Prostate gland (tissue), 2 donors: ENCODE results near the gene UVRAG. TPM values are rescaled to one million over a fixed set of nuclear protein-coding genes. Genes with fewer than 3 reads are reported as not detected.

Experiments used
- DNase-seq: peaks from one replicate; pipeline ENCODE4 v3.0.0-alpha.2; 2019; ENCODE audit warnings: low spot score
- H3K27ac ChIP-seq, 2 donors: fragments of 200-600 bp; sonication (generic); 2 replicates each; pipeline ENCODE4 v1.5.1; 2017 to 2019
- H3K27me3 ChIP-seq: fragments of 200-600 bp; sonication (generic); replicated peaks from 2 replicates; pipeline ENCODE4 v1.5.1; 2019; ENCODE audit not compliant: insufficient read depth
- H3K36me3 ChIP-seq, 2 donors: fragments of 200-600 bp; sonication (generic); 1 replicate in 1 of 2; 2 replicates in 1 of 2; pipeline versions ENCODE4 v1.5.1 to v1.8.1; 2017 to 2019
- H3K4me1 ChIP-seq: fragments of 200-600 bp; sonication (generic); replicated peaks from 2 replicates; pipeline ENCODE4 v1.5.1; 2019
- H3K4me3 ChIP-seq, 2 donors: fragments of 200-600 bp; sonication (generic); 2 replicates each; pipeline ENCODE4 v1.5.1; 2017 to 2019
- H3K9me3 ChIP-seq: fragments of 200-600 bp; sonication (generic); 2 replicates; pipeline ENCODE4 v1.5.1; 2017
- POLR2A ChIP-seq: fragments of 450-650 bp; IDR thresholded peaks from one replicate; pipeline ENCODE4 v1.6.1; 2016; ENCODE audit warnings: antibody characterized with exemption, mild to moderate bottlenecking
- POLR2AphosphoS5 ChIP-seq: sonication (generic); formaldehyde crosslinking; IDR thresholded peaks from one replicate; pipeline ENCODE4 v1.6.1; 2017; ENCODE audit warnings: antibody characterized with exemption
- WGBS: methylation state at CpG from one replicate; pipeline ENCODE4 v1.1.5; 2018; 5-methylcytosine and 5-hydroxymethylcytosine counted together
- intact Hi-C: fragments of 100-400 bp; cut with DNase I; formaldehyde crosslinking; loops from one replicate; pipeline ENCODE4 v1.14.2; 2022
- total RNA-seq, 2 donors: library from RNA; depleted of rRNA; stranded (reverse); fragments of >200 nt; gene quantifications; one replicate each; pipeline ENCODE4 v1.1.0, GENCODE V29; 2016
- TF ChIP-seq, protein P1 (sequence below), 4 experiments: fragments of 200-600 bp in 2 of 4; fragments of 450-650 bp in 2 of 4; sonication (generic) in 2 of 4; IDR thresholded peaks; 1 replicate in 3 of 4; 2 replicates in 1 of 4; pipeline ENCODE4 v1.5.1; 2016 to 2019; ENCODE audit warnings: antibody characterized with exemption in 4 of 4, mild to moderate bottlenecking in 2 of 4, moderate library complexity in 2 of 4

UVRAG gene
- total RNA-seq, 2 donors from 2014 or later, result 13.9 to 25.2 TPM

DNA sequence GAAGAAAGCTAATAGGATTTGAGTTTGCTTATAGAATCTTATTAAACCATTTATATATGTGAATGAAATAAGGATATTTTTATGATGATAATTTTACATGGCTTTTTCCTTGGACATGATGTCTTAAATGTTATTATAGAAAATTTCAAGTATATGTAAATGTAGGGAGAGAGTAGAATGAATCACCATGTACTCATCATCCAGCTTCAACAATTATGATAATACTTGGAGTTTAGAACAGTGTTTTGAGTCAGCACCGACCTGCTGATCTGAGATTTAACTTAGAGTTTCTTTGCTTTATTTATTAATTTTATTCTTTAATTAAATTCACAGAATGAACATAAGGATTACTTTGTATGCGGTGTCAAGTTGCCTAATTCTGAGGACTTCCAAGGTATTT is 193.5 kb downstream of the UVRAG start:
- Histone ChIP-seq H3K27me3 (no peaks in the 10 kb centered on the region), H3K27ac (no peak overlapping the region), H3K4me3 (no peak overlapping the region), H3K36me3 (no peaks in the 10 kb centered on the region), H3K4me1 (no peaks in the 10 kb centered on the region), H3K9me3 (no peaks in the 10 kb centered on the region)
- TF ChIP-seq, protein P1, sequence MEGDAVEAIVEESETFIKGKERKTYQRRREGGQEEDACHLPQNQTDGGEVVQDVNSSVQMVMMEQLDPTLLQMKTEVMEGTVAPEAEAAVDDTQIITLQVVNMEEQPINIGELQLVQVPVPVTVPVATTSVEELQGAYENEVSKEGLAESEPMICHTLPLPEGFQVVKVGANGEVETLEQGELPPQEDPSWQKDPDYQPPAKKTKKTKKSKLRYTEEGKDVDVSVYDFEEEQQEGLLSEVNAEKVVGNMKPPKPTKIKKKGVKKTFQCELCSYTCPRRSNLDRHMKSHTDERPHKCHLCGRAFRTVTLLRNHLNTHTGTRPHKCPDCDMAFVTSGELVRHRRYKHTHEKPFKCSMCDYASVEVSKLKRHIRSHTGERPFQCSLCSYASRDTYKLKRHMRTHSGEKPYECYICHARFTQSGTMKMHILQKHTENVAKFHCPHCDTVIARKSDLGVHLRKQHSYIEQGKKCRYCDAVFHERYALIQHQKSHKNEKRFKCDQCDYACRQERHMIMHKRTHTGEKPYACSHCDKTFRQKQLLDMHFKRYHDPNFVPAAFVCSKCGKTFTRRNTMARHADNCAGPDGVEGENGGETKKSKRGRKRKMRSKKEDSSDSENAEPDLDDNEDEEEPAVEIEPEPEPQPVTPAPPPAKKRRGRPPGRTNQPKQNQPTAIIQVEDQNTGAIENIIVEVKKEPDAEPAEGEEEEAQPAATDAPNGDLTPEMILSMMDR (IDR thresholded peaks at IDR 0.05), result no peak
- no peak for TF ChIP-seq POLR2AphosphoS5
- TF ChIP-seq POLR2A, result no peak
- no peak for DNase-seq
- intact Hi-C loops, result no loop called here
- 96% methylated on average over 2 of the region's 2 CpGs for WGBS

DNA sequence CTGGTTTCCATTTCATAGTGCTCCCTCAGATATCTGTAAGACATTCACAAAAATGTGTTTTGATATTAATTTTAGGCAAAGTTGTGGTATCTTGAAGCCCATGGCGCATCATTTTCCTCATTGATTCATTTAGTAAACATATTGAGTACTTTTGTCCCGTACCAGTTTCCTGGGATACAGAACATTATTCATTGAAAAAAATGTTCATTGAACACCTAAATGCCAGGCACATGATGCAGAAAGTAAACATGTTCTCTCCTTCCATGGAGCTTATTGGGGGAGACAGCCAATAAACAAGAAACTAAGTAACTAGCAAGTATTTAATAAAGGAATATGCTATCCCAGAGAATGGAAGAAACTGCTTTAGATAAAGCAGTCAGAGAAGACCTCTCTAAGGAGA is 195.0 kb downstream of the UVRAG start:
- Histone ChIP-seq H3K4me1 (no peaks in the 10 kb centered on the region), H3K36me3 (no peaks in the 10 kb centered on the region), H3K9me3 (no peaks in the 10 kb centered on the region), H3K27me3 (no peaks in the 10 kb centered on the region), H3K27ac (no peak overlapping the region), H3K4me3 (no peak overlapping the region)
- WGBS, result 92% methylated on average over 2 of the region's 2 CpGs
- intact Hi-C loops, result no loop called here
- TF ChIP-seq POLR2AphosphoS5 (no peak), POLR2A (no peak)
- TF ChIP-seq, protein P1 (IDR thresholded peaks at IDR 0.05), result no peak
- DNase-seq, result no peak

DNA sequence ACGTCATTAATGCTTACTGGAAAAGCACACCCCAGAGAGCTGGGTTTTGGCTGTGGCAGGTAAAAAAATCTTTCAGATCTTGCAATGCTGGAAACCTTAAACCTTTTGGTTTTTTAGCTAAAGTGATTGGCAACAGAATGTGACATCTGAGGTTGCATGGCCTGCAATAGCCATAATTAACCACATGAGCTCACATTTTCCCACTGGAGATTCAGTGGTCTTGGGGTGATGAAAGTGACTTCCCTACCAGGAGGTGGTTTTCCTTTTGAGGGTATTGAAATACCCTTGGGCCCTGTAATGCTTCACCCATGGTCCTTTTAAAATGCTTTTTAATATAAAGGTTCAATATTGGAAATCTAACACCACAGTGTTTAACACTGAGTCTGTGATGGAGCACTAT is 198.5 kb downstream of the UVRAG start:
- no peaks in the 10 kb centered on the region for H3K27me3 ChIP-seq
- no peak for DNase-seq
- no peaks in the 10 kb centered on the region for H3K36me3 ChIP-seq
- intact Hi-C loops, result no loop called here
- H3K4me1 ChIP-seq, result no peaks in the 10 kb centered on the region
- no peak overlapping the region for H3K27ac ChIP-seq
- 90% methylated on average over 1 of the region's 1 CpG for whole genome bisulfite sequencing
- no peaks in the 10 kb centered on the region for H3K9me3 ChIP-seq
- TF ChIP-seq POLR2A (no peak), POLR2AphosphoS5 (no peak)
- TF ChIP-seq, protein P1 (IDR thresholded peaks at IDR 0.05), result no peak
- no peak overlapping the region for H3K4me3 ChIP-seq

DNA sequence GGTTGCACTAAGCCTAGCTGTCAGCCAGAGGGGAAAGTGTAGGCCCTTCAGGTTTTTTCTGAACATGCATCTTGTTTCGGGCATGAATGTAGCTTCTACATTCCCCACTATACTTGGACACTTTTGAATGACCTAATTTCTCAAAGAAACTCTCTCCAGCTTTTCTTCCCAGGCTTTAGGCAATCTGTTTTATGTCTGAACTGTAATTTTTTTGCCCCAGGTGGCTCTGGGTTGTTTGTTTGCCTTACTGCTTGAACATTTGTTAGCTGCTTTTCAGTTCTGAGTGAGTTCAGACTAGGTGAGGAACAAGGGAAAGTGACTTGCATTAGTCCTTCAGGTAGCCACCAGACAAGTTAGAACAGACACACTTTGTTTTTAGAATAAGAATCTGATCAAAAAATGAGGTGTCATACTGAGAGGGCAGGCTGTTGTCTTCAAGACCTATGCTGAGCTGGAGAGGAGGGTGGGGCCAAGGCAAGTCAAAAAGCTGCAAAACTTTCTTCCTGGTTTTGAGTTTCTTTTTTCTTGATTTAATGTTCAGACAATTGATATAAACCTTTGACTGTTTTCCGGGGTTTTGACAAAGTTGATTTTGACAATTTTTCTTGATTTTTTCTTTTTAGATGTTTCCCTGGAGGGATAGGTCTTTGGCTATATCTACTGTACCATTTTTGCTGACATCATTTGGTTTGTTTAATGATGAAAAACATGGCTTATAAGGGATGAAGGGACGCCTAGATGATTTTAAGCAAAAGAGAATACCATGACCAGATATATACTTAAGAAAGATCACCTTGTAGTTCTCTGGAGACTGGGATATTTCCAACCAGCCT is 208.4 kb downstream of the UVRAG start:
- no peaks in the 10 kb centered on the region for H3K9me3 ChIP-seq
- no peaks in the 10 kb centered on the region for H3K4me1 ChIP-seq
- H3K27ac ChIP-seq, result no peak overlapping the region
- H3K27me3 ChIP-seq, result no peaks in the 10 kb centered on the region
- TF ChIP-seq POLR2AphosphoS5, result no peak
- no peak for TF ChIP-seq POLR2A
- TF ChIP-seq, protein P1 (IDR thresholded peaks at IDR 0.05), result no peak
- WGBS, result 74% methylated on average over 3 of the region's 3 CpGs
- no peak overlapping the region for H3K4me3 ChIP-seq
- intact Hi-C loops, result no loop called here
- no peaks in the 10 kb centered on the region for H3K36me3 ChIP-seq
- no peak for DNase-seq

DNA sequence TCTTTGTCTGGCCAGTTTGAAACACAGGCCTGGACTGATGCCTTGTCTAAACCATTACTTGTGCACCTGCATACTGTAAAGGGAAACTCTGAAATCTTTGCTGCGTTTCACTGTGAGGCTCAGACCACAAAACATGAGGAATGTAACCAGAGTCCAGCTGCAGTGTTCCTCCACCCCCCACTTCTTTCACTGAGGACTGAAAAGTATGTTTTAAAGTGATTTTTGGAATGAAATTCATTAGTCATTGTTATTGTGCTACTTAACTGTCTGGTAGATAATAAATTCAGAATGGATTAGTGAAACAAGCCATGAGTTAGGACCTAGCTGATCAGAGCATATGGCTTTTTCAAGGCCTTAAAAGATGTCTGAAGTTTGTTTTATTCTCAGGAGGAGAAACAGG is 210.1 kb downstream of the UVRAG start:
- no peak for DNase-seq
- Histone ChIP-seq H3K4me1 (no peaks in the 10 kb centered on the region), H3K4me3 (no peak overlapping the region), H3K36me3 (no peaks in the 10 kb centered on the region), H3K27me3 (no peaks in the 10 kb centered on the region), H3K27ac (no peak overlapping the region), H3K9me3 (no peaks in the 10 kb centered on the region)
- no peak for TF ChIP-seq POLR2A
- TF ChIP-seq, protein P1 (IDR thresholded peaks at IDR 0.05), result no peak
- TF ChIP-seq POLR2AphosphoS5, result no peak
- WGBS, result 48% methylated on average over 1 of the region's 1 CpG
- intact Hi-C loops, result no loop called here
